B cell (primary cell): Measurements from ENCODE around the gene BLTP1. TPM values are rescaled to one million over a fixed set of nuclear protein-coding genes. Genes with fewer than 3 reads are reported as not detected.

ENCODE experiments used
- ATAC-seq: fragments of 200-7000 bp; cut with Tn5 transposase; one replicate; pipeline ENCODE4 v1.10.0; 2021; ENCODE audit warnings: low read depth, mild to moderate bottlenecking, moderate number of reproducible peaks, moderate library complexity
- CTCF ChIA-PET: fragments of 350-600 bp; sonication (Branson Sonifier 250); formaldehyde crosslinking; loops from one replicate; lab custom pipeline; 2021; ENCODE audit warnings: antibody characterized with exemption, inconsistent platforms; lab: Charles Lee
- POLR2A ChIA-PET: fragments of 350-600 bp; sonication (Branson Sonifier 250); formaldehyde crosslinking; loops from one replicate; lab custom pipeline; 2021; ENCODE audit warnings: antibody characterized with exemption; lab: Charles Lee
- DNase-seq: peaks from one replicate; pipeline ENCODE4 v3.0.0; 2013
- H2AFZ ChIP-seq: 2 replicates; pipeline ENCODE4 v1.6.1; 2012; ENCODE audit warnings: mild to moderate bottlenecking, low read depth, low read length; ENCODE audit not compliant: insufficient read depth, poor library complexity, severe bottlenecking
- H3K27ac ChIP-seq, 2 donors: 1 replicate in 1 of 2; 2 replicates in 1 of 2; pipeline ENCODE4 v1.5.1; 2012 to 2013; ENCODE audit warnings: low read length in 2 of 2, mild to moderate bottlenecking in 2 of 2, moderate library complexity in 1 of 2
- H3K27me3 ChIP-seq, 4 experiments: fragments of 200-600 bp in 1 of 4; sonication (generic) in 1 of 4; replicated peaks in 1 of 4; 1 replicate in 2 of 4; 2 replicates in 2 of 4; pipeline versions ENCODE4 v1.6.1 to v1.7.0; 2013 to 2016; ENCODE audit warnings: low read length in 3 of 4, mild to moderate bottlenecking in 2 of 4, mixed read lengths in 1 of 4, moderate library complexity in 1 of 4; ENCODE audit not compliant: insufficient read depth in 4 of 4, control insufficient read depth in 3 of 4; ENCODE audit errors: control extremely low read depth in 1 of 4
- H3K36me3 ChIP-seq, 2 experiments: replicated peaks in 1 of 2; 1 replicate in 1 of 2; 2 replicates in 1 of 2; pipeline versions ENCODE4 v1.6.1 to v1.7.1; 2013; ENCODE audit warnings: low read length in 1 of 2; ENCODE audit not compliant: insufficient read depth in 2 of 2, control insufficient read depth in 1 of 2; ENCODE audit errors: control extremely low read depth in 1 of 2, extremely low read depth in 1 of 2
- H3K4me1 ChIP-seq, 2 donors: fragments of 200-600 bp in 1 of 2; sonication (generic) in 1 of 2; 1 replicate in 1 of 2; 2 replicates in 1 of 2; pipeline versions ENCODE4 v1.5.1 to v1.6.1; 2013 to 2017; ENCODE audit warnings: low read length in 2 of 2; ENCODE audit not compliant: control insufficient read depth in 2 of 2, insufficient read depth in 2 of 2
- H3K4me2 ChIP-seq: replicated peaks from 2 replicates; pipeline ENCODE3; 2012; ENCODE audit warnings: mild to moderate bottlenecking, low read depth, low read length; ENCODE audit not compliant: poor library complexity, severe bottlenecking
- H3K4me3 ChIP-seq, 5 experiments: fragments of 200-600 bp in 1 of 5; sonication (generic) in 1 of 5; 1 replicate in 3 of 5; 2 replicates in 2 of 5; pipeline versions ENCODE4 v1.5.1 to v1.7.0; 2011 to 2016; ENCODE audit warnings: low read length in 4 of 5, mild to moderate bottlenecking in 4 of 5, low read depth in 2 of 5, control low read depth in 1 of 5, moderate library complexity in 1 of 5; ENCODE audit not compliant: insufficient read depth in 1 of 5; ENCODE audit errors: control extremely low read depth in 1 of 5, extremely low read depth in 1 of 5
- H3K79me2 ChIP-seq: fragments of 200-600 bp; sonication (generic); one replicate; pipeline ENCODE4 v1.6.0; 2016; ENCODE audit warnings: low read length; ENCODE audit not compliant: control insufficient read depth, insufficient read depth
- H3K9ac ChIP-seq: fragments of 200-600 bp; sonication (generic); 2 replicates; pipeline ENCODE4 v1.6.1; 2017; ENCODE audit warnings: mild to moderate bottlenecking, low read length, moderate library complexity
- H3K9me3 ChIP-seq, 3 donors: one replicate each; pipeline versions ENCODE4 v1.6.1 to v1.7.1; 2013; ENCODE audit warnings: low read length in 2 of 3; ENCODE audit not compliant: control insufficient read depth in 2 of 3, insufficient read depth in 1 of 3; ENCODE audit errors: control extremely low read depth in 1 of 3
- H4K20me1 ChIP-seq: 2 replicates; pipeline ENCODE4 v1.6.0; 2012; ENCODE audit warnings: mild to moderate bottlenecking, low read length; ENCODE audit not compliant: insufficient read depth, control insufficient read depth, poor library complexity, severe bottlenecking
- H3K27ac Mint-ChIP-seq: one replicate; pipeline ENCODE4 v1.8.0; 2021; ENCODE audit warnings: mixed read lengths
- H3K27me3 Mint-ChIP-seq: one replicate; pipeline ENCODE4 v1.8.0; 2021; ENCODE audit warnings: mixed read lengths
- H3K4me1 Mint-ChIP-seq: one replicate; pipeline ENCODE4 v1.8.0; 2021; ENCODE audit warnings: mixed read lengths
- H3K4me3 Mint-ChIP-seq: one replicate; pipeline ENCODE4 v1.8.0; 2021; ENCODE audit warnings: mixed read lengths
- H3K9me3 Mint-ChIP-seq: one replicate; pipeline ENCODE4 v1.8.0; 2022; ENCODE audit warnings: mixed read lengths; ENCODE audit not compliant: insufficient read depth
- CTCF ChIP-seq: fragments of 200-600 bp; IDR thresholded peaks from one replicate; pipeline ENCODE4 v1.8.0; 2022; ENCODE audit warnings: antibody characterized with exemption, mild to moderate bottlenecking
- EZH2 ChIP-seq: IDR thresholded peaks from 2 replicates; pipeline ENCODE4 v1.6.1; 2012; ENCODE audit warnings: borderline replicate concordance, low read depth, mild to moderate bottlenecking, moderate library complexity, low read length; ENCODE audit not compliant: insufficient read depth, poor library complexity, severe bottlenecking
- WGBS: methylation state at CpG from one replicate; pipeline ENCODE4 v1.1.5; 2013; ENCODE audit warnings: missing lambda C conversion rate; ENCODE audit not compliant: insufficient coverage; 5-methylcytosine and 5-hydroxymethylcytosine counted together
- intact Hi-C: fragments of 100-400 bp; cut with micrococcal nuclease; formaldehyde crosslinking; loops from one replicate; pipeline ENCODE4 v1.10.0; 2022
- polyA plus RNA-seq: library from polyadenylated mRNA; depleted of rRNA; stranded (reverse); fragments of >200 nt; gene quantifications from 2 replicates; pipeline ENCODE4 v1.2.3, GENCODE V29; 2012
- total RNA-seq, 2 donors: library from RNA; stranded (reverse); fragments of 120-200 nt in 1 of 2; gene quantifications; 1 replicate in 1 of 2; 2 replicates in 1 of 2; pipeline versions ENCODE4 v1.2.3 to v1.2.4, GENCODE V29; 2013 to 2022

BLTP1 gene
- total and polyA plus RNA-seq, 2 donors (not counting 1 experiment from before 2014, with no cell fraction given) = 24.5 to 86.3 TPM

- peaks cover 0 to 6% (median 3%) of the 10 kb centered on the region in 4 experiments for H3K27me3 ChIP-seq
- Mint-ChIP-seq H3K27ac (peak overlapping the region; percentile 91), H3K27me3 (peaks cover 9% of the 10 kb centered on the region), H3K4me1 (peaks cover 42% of the 10 kb centered on the region), H3K9me3 (no peaks in the 10 kb centered on the region), H3K4me3 (peak overlapping the region; percentile 92)
- H4K20me1 ChIP-seq = no peaks in the 10 kb centered on the region
- H3K36me3 ChIP-seq = peaks cover 0 to under 1% of the 10 kb centered on the region in 2 experiments
- H3K4me3 ChIP-seq = peak overlapping the region in 4 of 5 experiments; percentile 2 to 89 (median 85)
- H2AFZ ChIP-seq = peak overlapping the region; percentile 98
- peak overlapping the region; percentile 73 to 87 for H3K27ac ChIP-seq
- ChIA-PET POLR2A (no interaction called here), CTCF (no interaction called here)
- intact Hi-C loops = loop anchor here (2.0 to 10.0 kb wide), 3 partner anchors 176 to 1246 kb away; partner anchors contain the start of genes NUDT6 and SPRY1
- no peaks in the 10 kb centered on the region for H3K9me3 ChIP-seq
- H3K9ac ChIP-seq = peak overlapping the region; percentile 91
- TF ChIP-seq CTCF (no peak), EZH2 (no peak)
- ATAC-seq = peak; percentile 7
- peaks cover 34% of the 10 kb centered on the region for H3K79me2 ChIP-seq
- DNase-seq = peak; percentile 61
- peak overlapping the region; percentile 87 for H3K4me2 ChIP-seq
- WGBS = no CpG with 5 or more reads among the region's 2 CpGs
- peaks cover 20 to 25% of the 10 kb centered on the region in 2 donors for H3K4me1 ChIP-seq
Measured at GRCh38 chr4:122150931-122151330, 1.2 kb upstream of the BLTP1 start.

- intact Hi-C loops = loop anchor here (1.0 to 10.0 kb wide), 5 partner anchors 178 to 1245 kb away; partner anchors contain the start of genes BBS12, BBS7, EXOSC9 and SPRY1
- peak overlapping the region; percentile 73 to 87 for H3K27ac ChIP-seq
- no peaks in the 10 kb centered on the region for H3K27me3 ChIP-seq
- ChIA-PET CTCF (no interaction called here), POLR2A (no interaction called here)
- no peaks in the 10 kb centered on the region for H3K9me3 ChIP-seq
- 2% methylated on average over 13 of the region's 16 CpGs for WGBS
- peaks cover 50% of the 10 kb centered on the region for H3K79me2 ChIP-seq
- H3K4me3 Mint-ChIP-seq = peak overlapping the region; percentile 92
- H2AFZ ChIP-seq = peak overlapping the region; percentile 98
- H3K9ac ChIP-seq = peak overlapping the region; percentile 91
- no peaks in the 10 kb centered on the region for H3K27me3 Mint-ChIP-seq
- no peaks in the 10 kb centered on the region for H3K9me3 Mint-ChIP-seq
- TF ChIP-seq CTCF = no peak
- no peak for TF ChIP-seq EZH2
- peak overlapping the region; percentile 91 for H3K27ac Mint-ChIP-seq
- H3K4me1 Mint-ChIP-seq = peaks cover 53% of the 10 kb centered on the region
- H3K4me2 ChIP-seq = peak overlapping the region; percentile 87
- H4K20me1 ChIP-seq = no peaks in the 10 kb centered on the region
- no peak for DNase-seq
- peaks cover 0 to 12% of the 10 kb centered on the region in 2 experiments for H3K36me3 ChIP-seq
- H3K4me3 ChIP-seq = peak overlapping the region; percentile 73 to 89 (median 84)
- peaks cover 20 to 25% of the 10 kb centered on the region in 2 donors for H3K4me1 ChIP-seq
- peak; percentile 13 for ATAC-seq
Measured at GRCh38 chr4:122152711-122153226, 638 bp downstream of the BLTP1 start.
